ENCODE measurements around the gene CCL7.

Gene CCL7

GRCh38 chr17:34234616-34235015, 35.4 kb upstream of the CCL7 start:
- peaks cover 48 to 62% of the 10 kb centered on the region in 2 experiments for H3K4me1 ChIP-seq (ENCODE audit: control insufficient read depth in 1 of 2, insufficient read depth in 1 of 2, low read depth in 1 of 2, low read length in 1 of 2)
- no peaks in the 10 kb centered on the region for H3K36me3 ChIP-seq
- peak overlapping the region; percentile 85 for H3K27ac ChIP-seq
- H3K4me3 ChIP-seq (ENCODE audit: low read depth in 1 of 2, low read length in 1 of 2) = no peak overlapping the region
- H3K27me3 ChIP-seq = no peaks in the 10 kb centered on the region
- TF ChIP-seq CTCF (IDR thresholded peaks at IDR 0.05) = no peak
- no peaks in the 10 kb centered on the region for H3K9me3 ChIP-seq

- H3K9me3 ChIP-seq = no peaks in the 10 kb centered on the region
- H3K4me1 ChIP-seq (ENCODE audit: control insufficient read depth in 1 of 2, insufficient read depth in 1 of 2, low read depth in 1 of 2, low read length in 1 of 2) = peaks cover 54 to 70% of the 10 kb centered on the region in 2 experiments
- peak overlapping the region in 1 of 2 experiments; percentile 12 for H3K4me3 ChIP-seq (ENCODE audit: low read depth in 1 of 2, low read length in 1 of 2)
- H3K27ac ChIP-seq = peak overlapping the region; percentile 85
- TF ChIP-seq CTCF (IDR thresholded peaks at IDR 0.05) = no peak
- H3K36me3 ChIP-seq = no peaks in the 10 kb centered on the region
- no peaks in the 10 kb centered on the region for H3K27me3 ChIP-seq
These were observed 34.5 kb upstream of the CCL7 start for GRCh38 chr17:34235389-34236028.

GRCh38 chr17:34236281-34236892, 33.6 kb upstream of the CCL7 start:
- Histone ChIP-seq H3K27me3 (no peaks in the 10 kb centered on the region), H3K4me3 (ENCODE audit: low read depth in 1 of 2, low read length in 1 of 2) (peak overlapping the region in 1 of 2 experiments; percentile 12), H3K9me3 (no peaks in the 10 kb centered on the region), H3K4me1 (ENCODE audit: control insufficient read depth in 1 of 2, insufficient read depth in 1 of 2, low read depth in 1 of 2, low read length in 1 of 2) (peaks cover 63 to 79% of the 10 kb centered on the region in 2 experiments), H3K36me3 (no peaks in the 10 kb centered on the region), H3K27ac (peak overlapping the region; percentile 85)
- no peak for TF ChIP-seq CTCF (IDR thresholded peaks at IDR 0.05)

GRCh38 chr17:34237458-34237857, 32.6 kb upstream of the CCL7 start:
- no peaks in the 10 kb centered on the region for H3K27me3 ChIP-seq
- peak overlapping the region; percentile 85 for H3K27ac ChIP-seq
- H3K4me1 ChIP-seq (ENCODE audit: control insufficient read depth in 1 of 2, insufficient read depth in 1 of 2, low read depth in 1 of 2, low read length in 1 of 2) = peaks cover 74 to 89% of the 10 kb centered on the region in 2 experiments
- no peak for TF ChIP-seq CTCF (IDR thresholded peaks at IDR 0.05)
- no peaks in the 10 kb centered on the region for H3K36me3 ChIP-seq
- no peaks in the 10 kb centered on the region for H3K9me3 ChIP-seq
- no peak overlapping the region for H3K4me3 ChIP-seq (ENCODE audit: low read depth in 1 of 2, low read length in 1 of 2)

- Histone ChIP-seq H3K4me3 (ENCODE audit: low read depth in 1 of 2, low read length in 1 of 2) (peak overlapping the region in 1 of 2 experiments; percentile 52), H3K27me3 (no peaks in the 10 kb centered on the region), H3K4me1 (ENCODE audit: control insufficient read depth in 1 of 2, insufficient read depth in 1 of 2, low read depth in 1 of 2, low read length in 1 of 2) (peaks cover 82 to 96% of the 10 kb centered on the region in 2 experiments), H3K9me3 (no peaks in the 10 kb centered on the region), H3K27ac (peak overlapping the region; percentile 97), H3K36me3 (no peaks in the 10 kb centered on the region)
- no peak for TF ChIP-seq CTCF (IDR thresholded peaks at IDR 0.05)
These were observed 29.0 kb upstream of the CCL7 start for GRCh38 chr17:34241062-34241461.
